GM23248 (cell line): ENCODE measurements around the gene ATXN7L2. TPM values are rescaled to one million over a fixed set of nuclear protein-coding genes. Genes with fewer than 3 reads are reported as not detected.
"Not testable (repeated sequence)": the region's sequence is repeated elsewhere in the genome, so short reads cannot be mapped to it uniquely, and the experiment has no call there.

Source experiments
- DNase-seq: peaks from one replicate; pipeline ENCODE4 v3.0.0-alpha.2; 2015
- H2AFZ ChIP-seq: fragments of 200-600 bp; sonication (generic); 2 replicates; pipeline ENCODE4 v1.6.1; 2016; ENCODE audit warnings: antibody characterized with exemption
- H3F3A ChIP-seq: fragments of 200-600 bp; sonication (generic); 2 replicates; pipeline ENCODE4 v1.6.1; 2016; ENCODE audit warnings: mild to moderate bottlenecking, antibody characterized with exemption, mixed run types; ENCODE audit not compliant: insufficient read depth
- H3K27ac ChIP-seq: fragments of 200-600 bp; sonication (generic); 2 replicates; pipeline ENCODE4 v1.5.1; 2016; ENCODE audit warnings: mild to moderate bottlenecking
- H3K27me3 ChIP-seq: fragments of 200-600 bp; sonication (generic); replicated peaks from 2 replicates; pipeline ENCODE4 v1.6.1; 2016; ENCODE audit warnings: mild to moderate bottlenecking; ENCODE audit not compliant: insufficient read depth
- H3K36me3 ChIP-seq: fragments of 200-600 bp; sonication (generic); 2 replicates; pipeline ENCODE4 v1.6.1; 2016; ENCODE audit warnings: low read depth, mild to moderate bottlenecking
- H3K4me1 ChIP-seq: fragments of 200-600 bp; sonication (generic); 2 replicates; pipeline ENCODE4 v1.6.1; 2016; ENCODE audit warnings: mild to moderate bottlenecking; ENCODE audit not compliant: insufficient read depth
- H3K4me2 ChIP-seq: fragments of 200-600 bp; sonication (generic); one replicate; pipeline ENCODE4 v1.6.1; 2016; ENCODE audit warnings: mild to moderate bottlenecking; ENCODE audit not compliant: unreplicated experiment
- H3K4me3 ChIP-seq: fragments of 200-600 bp; sonication (generic); 2 replicates; pipeline ENCODE4 v1.5.1; 2016; ENCODE audit warnings: mild to moderate bottlenecking
- H3K79me2 ChIP-seq: fragments of 200-600 bp; sonication (generic); 2 replicates; pipeline ENCODE4 v1.6.1; 2016; ENCODE audit warnings: mild to moderate bottlenecking; ENCODE audit not compliant: insufficient read depth
- H3K9ac ChIP-seq: fragments of 200-600 bp; sonication (generic); 2 replicates; pipeline ENCODE4 v1.6.1; 2016; ENCODE audit warnings: mild to moderate bottlenecking
- H3K9me2 ChIP-seq: fragments of 200-600 bp; sonication (generic); 2 replicates; pipeline ENCODE4 v1.6.1; 2016; ENCODE audit warnings: mixed run types, mild to moderate bottlenecking, moderate library complexity; ENCODE audit not compliant: insufficient read depth
- H3K9me3 ChIP-seq: fragments of 200-600 bp; sonication (generic); one replicate; pipeline ENCODE4 v1.6.1; 2017; ENCODE audit warnings: low read depth
- H4K20me1 ChIP-seq: fragments of 200-600 bp; sonication (generic); 2 replicates; pipeline ENCODE4 v1.6.0; 2016; ENCODE audit not compliant: insufficient read depth
- EZH2 ChIP-seq: fragments of 200-600 bp; sonication (generic); IDR thresholded peaks from 2 replicates; pipeline ENCODE4 v1.6.1; 2018; ENCODE audit warnings: antibody characterized with exemption, mild to moderate bottlenecking; ENCODE audit not compliant: insufficient read depth, poor library complexity, severe bottlenecking
- EZH2phosphoT487 ChIP-seq: fragments of 200-600 bp; sonication (generic); IDR thresholded peaks from 2 replicates; pipeline ENCODE4 v1.6.1; 2018; ENCODE audit warnings: antibody characterized with exemption, moderate library complexity, mild to moderate bottlenecking, low read depth; ENCODE audit not compliant: insufficient read depth
- WGBS, 2 experiments: methylation state at CpG; one replicate each; pipeline ENCODE4 v1.1.6; 2015 to 2017; ENCODE audit warnings: low lambda C conversion rate in 2 of 2, low coverage in 1 of 2; ENCODE audit errors: missing lambda C conversion rate in 2 of 2; 5-methylcytosine and 5-hydroxymethylcytosine counted together
- in situ Hi-C: fragments of 300-500 bp; cut with MboI; formaldehyde crosslinking; loops from 2 replicates; pipeline ENCODE4 v1.15.0; 2020
- polyA plus RNA-seq: library from polyadenylated mRNA; unstranded; fragments of >200 nt; fragmentation: Nextera tagmentation; extraction: Ambion mirVana; gene quantifications from 2 replicates; pipeline ENCODE4 v1.2.1, GENCODE V29; 2016
- total RNA-seq: library from RNA; depleted of rRNA; stranded (reverse); fragments of >200 nt; shearing (Covaris generic); gene quantifications from 2 replicates; pipeline ENCODE4 v1.2.3, GENCODE V29; 2014

The ATXN7L2 gene
- total and polyA plus RNA-seq, 2 experiments from 2014 or later, result 2.1 to 3.3 TPM

DNA sequence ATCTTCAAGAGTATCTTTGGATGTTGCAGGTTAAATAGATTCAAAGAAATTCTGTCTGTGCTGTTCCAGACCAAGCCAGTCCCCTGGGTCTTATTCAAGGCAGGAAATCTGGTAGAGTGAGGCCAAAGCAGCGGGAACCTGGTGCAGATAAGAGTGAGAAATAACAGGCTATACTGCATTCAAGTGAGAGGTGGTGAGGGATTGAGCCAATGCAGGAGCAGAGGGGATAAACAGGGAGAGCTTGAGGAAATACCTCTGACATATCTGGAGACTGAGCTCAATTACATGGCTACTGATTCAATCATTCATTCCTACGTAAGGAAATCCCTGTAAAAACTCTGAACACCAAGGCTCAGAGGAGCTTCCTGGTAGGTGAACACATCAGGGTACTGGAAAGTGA lies 40.2 kb upstream of the ATXN7L2 start:
- no peak for TF ChIP-seq EZH2
- TF ChIP-seq EZH2phosphoT487, result no peak
- WGBS, 2 experiments, result 23 to 35% methylated on average over 2 of the region's 2 CpGs

DNA sequence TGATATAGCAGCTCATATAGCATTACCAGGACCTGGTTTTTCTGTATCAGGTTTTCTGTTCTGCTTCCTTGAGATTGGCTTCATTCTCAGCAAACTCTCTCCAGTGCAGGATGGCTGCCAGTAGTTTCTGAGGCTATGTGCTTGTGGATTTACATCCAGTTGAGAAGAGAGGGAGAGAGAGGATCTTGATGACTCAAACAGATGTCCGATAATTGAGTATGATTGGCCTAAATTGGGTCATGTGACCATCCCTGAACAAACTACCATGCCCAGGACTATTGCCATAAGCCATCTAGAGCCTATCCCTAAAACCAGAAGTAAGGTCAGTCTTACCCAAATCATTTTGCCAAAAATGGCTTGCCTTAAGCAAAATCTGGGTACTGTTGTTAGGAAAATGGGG lies 39.4 kb upstream of the ATXN7L2 start:
- TF ChIP-seq EZH2phosphoT487, result no peak
- TF ChIP-seq EZH2, result no peak

More for the DNA sequence above, 40.2 kb upstream of the ATXN7L2 start:
- peaks cover 13% of the 10 kb centered on the region; the same call in 1 of the 2 replicates for H3F3A ChIP-seq
- H3K4me3 ChIP-seq, result no peak overlapping the region
- in situ Hi-C loops, result no loop called here
- no peak overlapping the region for H2AFZ ChIP-seq
- no peaks in the 10 kb centered on the region for H3K9me3 ChIP-seq
- H3K36me3 ChIP-seq, result no peaks in the 10 kb centered on the region
- H4K20me1 ChIP-seq, result no peaks in the 10 kb centered on the region
- no peak overlapping the region for H3K27ac ChIP-seq
- no peak overlapping the region for H3K4me2 ChIP-seq
- peaks cover 37% of the 10 kb centered on the region for H3K4me1 ChIP-seq
- H3K9me2 ChIP-seq, result no peaks in the 10 kb centered on the region
- DNase-seq, result no peak
- H3K79me2 ChIP-seq, result no peaks in the 10 kb centered on the region
- H3K9ac ChIP-seq, result no peak overlapping the region
- no peaks in the 10 kb centered on the region for H3K27me3 ChIP-seq

DNA sequence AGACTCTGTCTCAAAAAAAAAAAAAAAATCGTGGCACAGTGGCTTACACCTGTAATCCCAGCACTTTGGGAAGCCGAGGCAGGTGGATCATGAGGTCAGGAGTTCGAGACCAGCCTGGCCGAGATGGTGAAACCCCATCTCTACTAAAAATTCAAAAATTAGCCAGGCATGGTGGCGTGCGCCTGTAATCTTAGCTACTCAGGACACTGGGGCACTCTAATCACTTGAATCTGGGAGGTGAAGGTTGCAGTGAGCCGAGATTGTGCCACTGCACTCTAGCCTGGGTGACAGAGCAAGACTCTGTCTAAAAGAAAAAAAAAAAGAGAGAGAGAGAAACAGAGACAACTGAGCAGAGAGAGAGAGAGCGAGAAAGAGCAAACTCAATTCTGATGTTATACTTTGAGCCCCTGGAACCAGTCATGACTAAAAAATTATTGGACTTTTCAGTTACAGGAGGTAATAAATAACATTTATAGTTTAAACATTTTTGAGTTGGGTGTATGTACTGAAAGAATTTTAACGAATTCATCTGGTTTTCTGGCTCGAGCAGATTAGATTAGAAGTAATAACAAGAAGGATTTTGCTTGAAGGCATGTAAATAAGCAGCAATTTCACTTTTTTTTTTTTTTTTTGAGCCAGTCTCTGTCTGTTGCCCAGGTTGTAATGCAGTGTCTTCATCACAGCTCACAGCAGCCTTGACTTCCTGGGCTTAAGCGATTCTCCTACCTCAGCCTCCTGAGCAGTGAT lies 37.6 kb upstream of the ATXN7L2 start:
- H3K27ac ChIP-seq, H3K9me3 ChIP-seq, H4K20me1 ChIP-seq, H3K36me3 ChIP-seq, in situ Hi-C loops, H3K9me2 ChIP-seq, H3K9ac ChIP-seq, H3K79me2 ChIP-seq, H3K4me2 ChIP-seq, H3F3A ChIP-seq, H3K27me3 ChIP-seq: not testable (repeated sequence)
- H3K4me1 ChIP-seq, result peaks cover 16% of the 10 kb centered on the region
- 43 to 59% methylated on average over 10 to 11 of the region's 11 CpGs for WGBS, 2 experiments
- peak; percentile 51 for DNase-seq
- H3K4me3 ChIP-seq, result peak overlapping the region; percentile 22; the same call in 1 of the 2 replicates
- H2AFZ ChIP-seq, result peak overlapping the region; percentile 55

More for the DNA sequence above, 39.4 kb upstream of the ATXN7L2 start:
- Histone ChIP-seq H4K20me1 (no peaks in the 10 kb centered on the region), H2AFZ (no peak overlapping the region), H3K27ac (no peak overlapping the region), H3K4me1 (peaks cover 29% of the 10 kb centered on the region), H3K9me3 (no peaks in the 10 kb centered on the region), H3K9ac (no peak overlapping the region), H3K36me3 (no peaks in the 10 kb centered on the region), H3K4me2 (no peak overlapping the region), H3F3A (peaks cover 9% of the 10 kb centered on the region; the same call in 1 of the 2 replicates), H3K27me3 (no peaks in the 10 kb centered on the region), H3K4me3 (no peak overlapping the region), H3K9me2 (no peaks in the 10 kb centered on the region), H3K79me2 (no peaks in the 10 kb centered on the region)
- in situ Hi-C loops, result no loop called here
- peak; percentile 10 for DNase-seq
- WGBS, 2 experiments, result 48 to 65% methylated on average over 1 of the region's 1 CpG

DNA sequence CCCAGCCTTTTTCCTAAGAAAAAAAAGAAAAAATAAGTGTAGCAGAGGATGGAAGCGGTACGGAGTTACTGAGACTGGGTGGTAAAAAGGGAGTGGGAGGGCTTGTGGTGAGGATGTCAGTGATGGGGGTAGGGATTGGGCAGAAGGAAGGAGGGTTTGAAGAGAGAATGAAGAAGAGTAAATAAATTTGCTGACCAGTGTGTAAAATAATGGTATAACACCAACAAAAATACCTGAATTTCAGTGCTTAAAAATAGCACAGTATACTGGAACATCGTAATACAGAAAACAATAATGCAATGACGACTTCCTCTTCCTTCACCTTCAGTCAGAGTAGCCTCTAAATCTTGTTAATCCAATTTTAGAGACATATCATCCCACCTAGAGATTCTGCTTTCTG lies 36.2 kb upstream of the ATXN7L2 start:
- Histone ChIP-seq H2AFZ (peak overlapping the region; percentile 9; the same call in 1 of the 2 replicates), H3K4me2 (no peak overlapping the region), H3K9me2 (no peaks in the 10 kb centered on the region), H3K4me3 (no peak overlapping the region), H3K27ac (no peak overlapping the region), H3F3A (peaks cover 5% of the 10 kb centered on the region; the same call in 1 of the 2 replicates), H3K27me3 (no peaks in the 10 kb centered on the region), H3K79me2 (no peaks in the 10 kb centered on the region), H3K9me3 (no peaks in the 10 kb centered on the region), H3K4me1 (peaks cover 10% of the 10 kb centered on the region), H3K36me3 (no peaks in the 10 kb centered on the region), H4K20me1 (no peaks in the 10 kb centered on the region), H3K9ac (no peak overlapping the region)
- TF ChIP-seq EZH2phosphoT487, result no peak
- TF ChIP-seq EZH2, result no peak
- in situ Hi-C loops, result no loop called here
- WGBS, 2 experiments, result 40 to 52% methylated on average over 4 of the region's 4 CpGs
- no peak for DNase-seq
